Gastrocnemius medialis (tissue), 4 donors: ENCODE measurements around the gene A2ML1. TPM values are rescaled to one million over a fixed set of nuclear protein-coding genes. Genes with fewer than 3 reads are reported as not detected.

Experiments
- ATAC-seq, 2 donors: fragments of 150-250 bp; one replicate each; pipeline ENCODE4 v1.9.1; 2016
- DNase-seq, 2 donors: peaks; one replicate each; pipeline ENCODE4 v3.0.0-alpha.2; 2019
- H3K27ac ChIP-seq, 4 donors: fragments of 200-600 bp; sonication (generic); 1 replicate in 1 of 4; 2 replicates in 3 of 4; pipeline ENCODE4 v1.5.1; 2016 to 2018; ENCODE audit warnings: mild to moderate bottlenecking in 2 of 4, moderate library complexity in 1 of 4
- H3K27me3 ChIP-seq, 3 donors: fragments of 200-600 bp; sonication (generic) in 2 of 3; 1 replicate in 1 of 3; 2 replicates in 2 of 3; pipeline versions ENCODE4 v1.5.1 to v1.6.0; 2016 to 2019; ENCODE audit warnings: mild to moderate bottlenecking in 1 of 3, moderate library complexity in 1 of 3
- H3K36me3 ChIP-seq, 2 donors: fragments of 200-600 bp; sonication (generic) in 1 of 2; one replicate each; pipeline ENCODE4 v1.5.1; 2017 to 2018
- H3K4me1 ChIP-seq, 2 donors: fragments of 200-600 bp; sonication (generic) in 1 of 2; one replicate each; pipeline ENCODE4 v1.5.1; 2016 to 2017; ENCODE audit warnings: mild to moderate bottlenecking in 2 of 2
- H3K4me3 ChIP-seq, 4 donors: fragments of 200-600 bp; sonication (generic) in 3 of 4; 1 replicate in 1 of 4; 2 replicates in 3 of 4; pipeline ENCODE4 v1.5.1; 2016 to 2019; ENCODE audit warnings: mild to moderate bottlenecking in 2 of 4
- H3K9me3 ChIP-seq, 3 donors: fragments of 200-600 bp; sonication (generic) in 2 of 3; 1 replicate in 1 of 3; 2 replicates in 2 of 3; pipeline ENCODE4 v1.5.1; 2016 to 2019
- POLR2A ChIP-seq, 2 donors: fragments of 450-650 bp; IDR thresholded peaks; one replicate each; pipeline ENCODE4 v1.6.1; 2017; ENCODE audit warnings: antibody characterized with exemption in 2 of 2, mild to moderate bottlenecking in 2 of 2, moderate library complexity in 2 of 2
- in situ Hi-C, 4 donors: fragments of 200-750 bp; cut with MboI; loops; one replicate each; pipeline versions ENCODE4 v1.15.0 to v1.8.0; 2017; ENCODE audit warnings: low sequenced_read_pairs in 4 of 4
- intact Hi-C: fragments of 100-400 bp; cut with DNase I; formaldehyde crosslinking; loops from one replicate; pipeline ENCODE4 v1.15.1; 2023; ENCODE audit warnings: low total_unique reads
- total RNA-seq, 4 donors: library from RNA; depleted of rRNA; stranded (reverse); fragments of >200 nt; gene quantifications; one replicate each; pipeline versions ENCODE4 v1.1.0 to v1.2.3, GENCODE V29; 2016
- TF ChIP-seq, protein P1 (sequence below), 5 experiments: fragments of 450-650 bp in 3 of 5; fragments of 200-600 bp in 2 of 5; sonication (generic) in 2 of 5; IDR thresholded peaks in 4 of 5; conservative IDR thresholded peaks in 1 of 5; 1 replicate in 4 of 5; 2 replicates in 1 of 5; pipeline ENCODE4 v1.5.1; 2016 to 2019; ENCODE audit warnings: antibody characterized with exemption in 5 of 5, mild to moderate bottlenecking in 3 of 5, moderate library complexity in 3 of 5

Gene A2ML1
- total RNA-seq, 4 donors from 2014 or later: not detected

DNA sequence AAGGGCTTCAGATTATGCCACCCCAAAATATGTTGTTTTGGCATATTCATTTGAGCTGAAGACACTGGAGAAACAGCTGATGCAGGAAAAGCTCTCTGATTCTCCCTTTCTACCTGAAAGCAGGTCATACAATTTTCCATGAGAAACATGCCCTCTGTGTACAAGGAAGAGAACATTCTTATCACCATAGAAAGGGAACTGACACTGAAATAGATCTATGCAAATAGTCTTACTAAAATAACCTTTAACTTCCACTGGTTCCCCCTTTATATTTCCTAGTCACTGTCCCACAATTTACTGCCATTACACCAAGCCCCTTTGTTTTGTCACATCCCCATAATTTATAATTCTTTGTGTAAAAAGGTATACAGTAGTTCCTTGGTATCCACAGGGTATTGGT lies 82.2 kb downstream of the A2ML1 start:
- Histone ChIP-seq H3K9me3 (no peaks in the 10 kb centered on the region), H3K4me3 (no peak overlapping the region), H3K36me3 (no peaks in the 10 kb centered on the region), H3K27me3 (no peaks in the 10 kb centered on the region), H3K4me1 (no peaks in the 10 kb centered on the region), H3K27ac (no peak overlapping the region)
- TF ChIP-seq, protein P1, sequence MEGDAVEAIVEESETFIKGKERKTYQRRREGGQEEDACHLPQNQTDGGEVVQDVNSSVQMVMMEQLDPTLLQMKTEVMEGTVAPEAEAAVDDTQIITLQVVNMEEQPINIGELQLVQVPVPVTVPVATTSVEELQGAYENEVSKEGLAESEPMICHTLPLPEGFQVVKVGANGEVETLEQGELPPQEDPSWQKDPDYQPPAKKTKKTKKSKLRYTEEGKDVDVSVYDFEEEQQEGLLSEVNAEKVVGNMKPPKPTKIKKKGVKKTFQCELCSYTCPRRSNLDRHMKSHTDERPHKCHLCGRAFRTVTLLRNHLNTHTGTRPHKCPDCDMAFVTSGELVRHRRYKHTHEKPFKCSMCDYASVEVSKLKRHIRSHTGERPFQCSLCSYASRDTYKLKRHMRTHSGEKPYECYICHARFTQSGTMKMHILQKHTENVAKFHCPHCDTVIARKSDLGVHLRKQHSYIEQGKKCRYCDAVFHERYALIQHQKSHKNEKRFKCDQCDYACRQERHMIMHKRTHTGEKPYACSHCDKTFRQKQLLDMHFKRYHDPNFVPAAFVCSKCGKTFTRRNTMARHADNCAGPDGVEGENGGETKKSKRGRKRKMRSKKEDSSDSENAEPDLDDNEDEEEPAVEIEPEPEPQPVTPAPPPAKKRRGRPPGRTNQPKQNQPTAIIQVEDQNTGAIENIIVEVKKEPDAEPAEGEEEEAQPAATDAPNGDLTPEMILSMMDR (IDR thresholded peaks at IDR 0.05 in 4 of 5, conservative IDR thresholded peaks at IDR 0.05 in 1 of 5): no peak
- TF ChIP-seq POLR2A (IDR thresholded peaks at IDR 0.05): no peak
- DNase-seq (no peak), ATAC-seq (no peak)
- intact Hi-C loops: no loop called here
- in situ Hi-C loops: no loop called here

DNA sequence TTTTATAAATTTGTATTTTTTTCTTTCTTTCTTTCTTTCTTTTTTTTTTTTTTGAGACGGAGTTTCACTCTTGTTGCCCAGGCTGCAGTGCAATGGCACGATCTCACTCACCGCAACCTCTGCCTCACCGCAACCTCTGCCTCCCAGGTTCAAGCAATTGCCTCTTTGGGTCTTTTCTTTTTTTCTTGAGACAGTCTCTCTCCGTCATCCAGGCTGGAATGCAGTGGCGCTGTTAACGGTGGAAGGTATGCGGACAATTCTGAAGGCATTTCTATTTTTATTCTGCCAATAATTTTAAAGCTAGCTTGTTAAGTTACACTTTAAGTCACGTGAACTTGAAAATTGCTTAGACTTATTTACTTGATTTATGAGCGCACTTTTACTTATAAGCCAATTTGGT lies 83.1 kb downstream of the A2ML1 start:
- DNase-seq: no peak
- TF ChIP-seq, protein P1 (IDR thresholded peaks at IDR 0.05 in 4 of 5, conservative IDR thresholded peaks at IDR 0.05 in 1 of 5): no peak
- TF ChIP-seq POLR2A (IDR thresholded peaks at IDR 0.05): no peak

GRCh38 chr12:8906266-8907180 lies 84.1 kb downstream of the A2ML1 start:
- no peaks in the 10 kb centered on the region for H3K27me3 ChIP-seq
- TF ChIP-seq, protein P1 (IDR thresholded peaks at IDR 0.05 in 4 of 5, conservative IDR thresholded peaks at IDR 0.05 in 1 of 5): no peak
- no peak for TF ChIP-seq POLR2A (IDR thresholded peaks at IDR 0.05)
- H3K36me3 ChIP-seq: no peaks in the 10 kb centered on the region
- no peak overlapping the region for H3K4me3 ChIP-seq
- ATAC-seq: no peak
- intact Hi-C loops: no loop called here
- H3K27ac ChIP-seq: no peak overlapping the region
- no peak for DNase-seq
- in situ Hi-C loops: no loop called here
- H3K4me1 ChIP-seq: no peaks in the 10 kb centered on the region
- no peaks in the 10 kb centered on the region for H3K9me3 ChIP-seq

More for the DNA sequence above, 83.1 kb downstream of the A2ML1 start:
- ATAC-seq: no peak
- H3K27me3 ChIP-seq: no peaks in the 10 kb centered on the region
- H3K4me1 ChIP-seq: no peaks in the 10 kb centered on the region
- H3K9me3 ChIP-seq: no peaks in the 10 kb centered on the region
- no peak overlapping the region for H3K27ac ChIP-seq
- H3K4me3 ChIP-seq: no peak overlapping the region
- H3K36me3 ChIP-seq: no peaks in the 10 kb centered on the region
- intact Hi-C loops: no loop called here
- in situ Hi-C loops: no loop called here

DNA sequence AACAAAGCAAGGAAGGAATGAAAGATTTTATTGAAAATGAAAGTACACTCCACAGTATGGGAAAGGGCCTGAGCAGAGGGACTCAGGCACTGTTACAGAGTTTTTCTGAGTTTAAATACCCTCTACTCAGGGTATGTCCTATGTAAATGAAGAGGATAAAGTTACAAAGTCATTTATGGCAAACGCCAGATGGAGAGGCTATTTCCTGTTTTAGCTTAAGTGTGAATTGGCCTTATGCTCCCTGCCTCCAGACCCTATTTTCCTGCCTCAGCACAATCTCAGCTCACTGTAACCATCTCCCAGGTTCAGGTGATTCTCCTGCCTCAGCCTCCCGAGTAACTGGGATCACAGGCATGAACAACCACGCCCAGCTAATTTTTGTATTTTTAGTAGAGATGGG lies 85.1 kb downstream of the A2ML1 start:
- Histone ChIP-seq H3K36me3 (no peaks in the 10 kb centered on the region), H3K27ac (no peak overlapping the region), H3K4me3 (no peak overlapping the region), H3K9me3 (no peaks in the 10 kb centered on the region), H3K27me3 (no peaks in the 10 kb centered on the region), H3K4me1 (no peaks in the 10 kb centered on the region)
- DNase-seq (no peak), ATAC-seq (no peak)
- in situ Hi-C loops: no loop called here
- intact Hi-C loops: no loop called here
- TF ChIP-seq, protein P1 (IDR thresholded peaks at IDR 0.05 in 4 of 5, conservative IDR thresholded peaks at IDR 0.05 in 1 of 5): no peak
- TF ChIP-seq POLR2A (IDR thresholded peaks at IDR 0.05): no peak
